ENCODE measurements around the gene FBXO10.
"Not testable (repeated sequence)": the region's sequence is repeated elsewhere in the genome, so short reads cannot be mapped to it uniquely, and the experiment has no call there.

The FBXO10 gene

GRCh38 chr9:37515620-37516258 is 60.4 kb downstream of the FBXO10 start:
- in situ Hi-C loops (cut with MboI; ENCODE audit: low sequenced_read_pairs): no loop called here

- in situ Hi-C loops (cut with MboI; ENCODE audit: low sequenced_read_pairs): no loop called here
These were observed 61.2 kb downstream of the FBXO10 start for GRCh38 chr9:37514999-37515398.

- in situ Hi-C loops (cut with MboI; ENCODE audit: low sequenced_read_pairs): not testable (repeated sequence)
These were observed 61.8 kb downstream of the FBXO10 start for GRCh38 chr9:37514415-37514814.

- in situ Hi-C loops (cut with MboI; ENCODE audit: low sequenced_read_pairs): no loop called here
These were observed 63.7 kb downstream of the FBXO10 start for GRCh38 chr9:37512437-37512836.

DNA sequence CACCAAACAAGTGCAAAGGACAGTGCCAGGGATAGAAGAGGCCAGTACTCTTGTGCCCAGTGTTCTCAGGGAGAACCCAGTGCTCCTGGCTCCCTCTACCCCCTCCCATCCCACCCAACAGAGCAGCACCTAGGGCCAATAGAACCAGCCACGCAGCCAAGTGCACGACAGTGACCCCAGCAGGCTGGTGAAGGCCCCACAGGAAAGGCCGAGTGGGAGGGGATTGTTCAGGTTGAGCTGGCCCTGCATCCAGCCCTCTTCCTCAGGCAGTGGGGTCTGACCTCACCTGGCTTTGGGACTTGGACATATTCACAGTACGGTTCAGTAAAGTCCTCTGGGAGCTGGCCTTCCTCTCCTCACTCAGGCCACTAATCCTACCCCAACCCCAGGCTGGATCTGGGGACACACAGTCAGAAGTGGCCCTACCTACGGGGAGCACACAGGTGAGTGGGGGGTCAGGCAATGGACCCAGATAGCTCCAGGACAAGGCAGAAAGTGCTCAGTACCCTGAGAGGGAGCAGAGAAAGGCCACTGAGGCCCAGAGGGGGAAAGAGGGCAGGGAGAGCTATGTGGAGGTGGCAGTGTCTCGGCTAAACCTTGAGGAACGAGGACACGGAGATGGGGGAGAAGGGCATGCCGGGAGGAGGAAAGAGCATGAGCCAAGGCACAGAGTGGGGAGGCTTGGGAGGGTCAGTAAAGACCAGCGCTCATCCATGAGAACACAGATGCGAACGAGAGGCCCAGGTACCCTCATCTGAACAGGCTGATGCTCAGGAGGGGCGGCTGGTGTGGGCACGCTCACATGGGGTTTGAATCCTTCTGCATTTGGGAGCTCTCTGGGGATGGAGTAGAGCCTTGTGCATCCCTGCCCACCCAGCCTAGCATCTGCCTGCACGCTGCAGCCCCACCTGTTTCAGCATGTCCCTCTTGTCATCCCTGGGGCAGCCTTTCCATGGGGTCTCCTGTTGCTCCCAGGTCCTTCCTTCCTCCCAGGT is 64.9 kb downstream of the FBXO10 start:
- in situ Hi-C loops (cut with MboI; ENCODE audit: low sequenced_read_pairs): no loop called here

DNA sequence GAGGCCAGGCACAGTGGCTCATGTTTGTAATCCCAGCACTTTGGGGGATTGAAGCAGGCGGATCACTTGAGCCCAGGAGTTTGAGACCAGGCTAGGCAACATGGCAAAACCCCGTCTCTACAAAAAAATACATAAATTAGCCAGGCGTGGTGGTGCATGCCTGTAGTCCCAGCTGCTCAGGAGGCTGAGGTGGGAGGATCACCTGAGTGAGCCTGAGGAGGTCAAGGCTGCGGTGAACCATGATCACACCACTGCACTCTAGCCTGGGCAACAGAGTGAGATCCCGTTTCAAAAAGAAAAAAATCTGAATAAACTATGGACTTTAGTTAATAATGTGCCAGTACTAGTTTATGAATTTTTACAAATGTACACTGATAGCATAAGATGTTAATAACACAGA is 66.1 kb downstream of the FBXO10 start:
- in situ Hi-C loops (cut with MboI; ENCODE audit: low sequenced_read_pairs): not testable (repeated sequence)

GRCh38 chr9:37509536-37509935 is 66.6 kb downstream of the FBXO10 start:
- in situ Hi-C loops (cut with MboI; ENCODE audit: low sequenced_read_pairs): no loop called here

GRCh38 chr9:37508834-37509206 is 67.4 kb downstream of the FBXO10 start:
- in situ Hi-C loops (cut with MboI; ENCODE audit: low sequenced_read_pairs): no loop called here

DNA sequence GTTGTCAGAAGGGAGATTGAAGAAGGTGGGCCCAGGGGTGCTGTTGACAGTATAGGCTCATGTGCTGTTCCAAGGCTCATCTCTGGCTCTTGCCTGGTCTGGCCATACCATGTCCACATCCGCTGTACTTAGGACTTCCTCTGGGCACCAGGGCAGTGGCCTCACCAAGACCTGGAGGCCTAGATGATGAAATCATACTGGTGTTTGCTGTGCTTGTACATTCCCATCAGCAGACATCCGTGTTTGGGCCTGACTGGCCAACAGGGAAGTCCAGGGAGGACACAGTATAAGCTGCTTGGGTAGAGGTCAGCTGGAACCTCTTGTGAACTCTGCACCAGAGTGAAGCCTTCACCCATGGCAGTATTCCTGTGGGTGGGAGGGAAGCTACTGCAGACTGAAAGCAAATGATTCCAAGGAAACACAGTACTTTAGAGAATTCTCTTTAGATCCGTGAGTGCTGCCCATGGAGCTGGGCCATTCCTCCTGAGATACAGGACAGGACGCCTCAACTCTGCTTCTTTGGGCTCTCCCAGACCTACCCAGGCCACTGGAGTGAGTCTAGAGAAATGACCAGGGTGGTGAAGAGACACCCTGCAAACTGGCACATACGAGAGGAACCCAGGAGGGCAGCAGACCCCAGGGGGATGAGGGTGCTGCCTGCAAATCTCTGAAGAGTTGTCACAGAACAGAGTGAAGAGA is 67.9 kb downstream of the FBXO10 start:
- in situ Hi-C loops (cut with MboI; ENCODE audit: low sequenced_read_pairs): no loop called here

DNA sequence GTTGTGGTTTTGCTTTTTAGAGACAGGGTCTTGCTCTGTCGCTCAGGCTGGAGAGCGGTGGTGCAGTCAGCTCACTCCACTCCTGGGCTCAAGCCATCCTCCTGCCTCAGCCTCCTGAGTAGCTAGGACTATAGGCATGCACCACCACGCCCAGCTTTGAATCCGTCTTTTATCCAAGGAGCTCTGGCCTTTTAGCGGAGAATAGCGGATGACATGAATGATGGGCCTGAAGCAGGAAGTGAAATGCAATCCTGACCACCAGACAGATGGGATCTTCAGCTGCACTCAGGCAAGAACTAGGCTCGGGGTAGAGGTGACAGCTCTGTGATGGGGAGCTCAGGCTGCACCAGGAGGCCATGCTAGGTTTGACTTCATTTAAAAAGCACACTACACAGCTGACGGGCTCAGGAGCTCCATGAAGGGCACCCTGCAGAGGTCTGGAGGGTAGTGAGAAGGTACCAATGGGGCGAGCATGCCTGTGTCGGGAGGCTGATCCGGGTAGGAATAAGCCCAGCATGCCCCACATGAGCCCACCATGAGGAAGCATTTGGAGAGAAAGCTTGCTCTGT is 68.5 kb downstream of the FBXO10 start:
- in situ Hi-C loops (cut with MboI; ENCODE audit: low sequenced_read_pairs): no loop called here

GRCh38 chr9:37504605-37505004 is 71.6 kb downstream of the FBXO10 start:
- in situ Hi-C loops (cut with MboI; ENCODE audit: low sequenced_read_pairs): no loop called here

GRCh38 chr9:37503736-37504135 is 72.4 kb downstream of the FBXO10 start:
- in situ Hi-C loops (cut with MboI; ENCODE audit: low sequenced_read_pairs): no loop called here

DNA sequence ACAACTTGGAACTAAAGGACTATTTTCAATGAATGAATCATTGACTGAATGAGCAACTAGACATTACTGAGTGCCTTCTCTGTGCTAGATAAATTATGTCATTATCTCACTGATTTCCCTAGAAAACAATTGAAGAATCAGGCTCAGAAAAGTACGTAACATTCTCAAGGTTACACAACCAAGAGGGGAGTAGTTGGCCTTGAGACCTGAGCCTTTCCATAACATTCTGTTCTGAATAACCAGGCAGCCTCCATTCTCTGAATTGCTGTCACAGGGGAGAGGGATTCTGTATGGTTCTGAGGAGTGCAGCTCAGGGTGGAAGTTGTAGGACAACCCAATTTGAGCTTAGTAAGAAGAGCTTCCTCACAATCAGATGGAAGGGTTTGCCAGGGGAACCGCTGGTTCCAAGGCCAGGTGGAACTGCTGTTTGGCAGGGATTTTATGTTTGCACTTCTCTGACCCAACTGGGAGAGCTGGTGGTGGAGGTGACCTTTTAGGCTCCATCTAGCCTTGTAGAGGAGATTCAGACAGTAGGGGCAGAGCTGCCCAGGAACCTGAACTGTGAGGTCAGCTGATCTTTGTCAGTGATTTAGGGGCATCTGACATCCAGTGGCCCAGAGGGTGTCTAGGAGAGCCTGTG is 74.1 kb downstream of the FBXO10 start:
- in situ Hi-C loops (cut with MboI; ENCODE audit: low sequenced_read_pairs): no loop called here

GRCh38 chr9:37499297-37499696 is 76.9 kb downstream of the FBXO10 start:
- in situ Hi-C loops (cut with MboI; ENCODE audit: low sequenced_read_pairs): no loop called here

DNA sequence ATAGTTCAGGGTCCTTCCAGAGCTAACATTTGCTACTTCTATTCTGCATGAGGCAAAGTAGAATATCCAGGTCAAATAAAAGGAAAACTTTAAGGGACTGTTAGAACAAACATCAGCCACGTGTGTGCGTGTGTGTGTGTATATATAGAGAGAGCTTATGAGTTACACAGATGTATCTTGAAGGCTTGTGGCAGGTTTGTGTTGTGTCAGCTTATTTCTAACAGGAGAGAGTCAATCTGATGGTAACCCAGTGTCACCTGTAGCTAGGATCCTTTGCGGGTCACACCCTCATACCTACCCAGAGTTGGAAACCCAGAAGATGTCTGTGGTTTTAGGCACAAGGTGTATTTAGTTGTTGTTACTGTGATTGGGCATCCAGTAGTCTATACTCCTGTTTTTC is 77.7 kb downstream of the FBXO10 start:
- in situ Hi-C loops (cut with MboI; ENCODE audit: low sequenced_read_pairs): no loop called here

GRCh38 chr9:37497320-37497719 is 78.9 kb downstream of the FBXO10 start:
- in situ Hi-C loops (cut with MboI; ENCODE audit: low sequenced_read_pairs): no loop called here

- in situ Hi-C loops (cut with MboI; ENCODE audit: low sequenced_read_pairs): no loop called here
These were observed 80.2 kb downstream of the FBXO10 start for GRCh38 chr9:37496020-37496419.

DNA sequence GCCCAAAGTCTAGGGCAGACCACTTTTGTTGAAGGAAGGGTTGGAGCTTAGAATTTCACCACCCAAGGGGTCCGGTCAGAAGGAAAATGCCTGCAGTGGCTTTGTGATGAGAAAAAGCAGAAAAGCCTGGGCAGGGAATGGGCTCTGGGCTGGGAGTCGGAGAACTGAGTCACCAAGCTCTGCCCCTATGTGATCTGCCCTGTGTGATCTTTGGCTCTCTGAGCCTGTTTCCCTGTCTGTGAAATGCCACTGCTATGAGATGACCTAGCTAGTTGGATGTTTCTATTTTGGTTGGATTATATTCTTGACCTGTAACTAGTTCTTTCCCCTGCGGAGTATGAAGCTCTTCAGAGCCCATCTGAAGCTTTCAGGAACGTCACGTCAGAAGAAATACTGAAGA is 80.6 kb downstream of the FBXO10 start:
- in situ Hi-C loops (cut with MboI; ENCODE audit: low sequenced_read_pairs): no loop called here

- in situ Hi-C loops (cut with MboI; ENCODE audit: low sequenced_read_pairs): no loop called here
These were observed 84.2 kb downstream of the FBXO10 start for GRCh38 chr9:37491939-37492338.

DNA sequence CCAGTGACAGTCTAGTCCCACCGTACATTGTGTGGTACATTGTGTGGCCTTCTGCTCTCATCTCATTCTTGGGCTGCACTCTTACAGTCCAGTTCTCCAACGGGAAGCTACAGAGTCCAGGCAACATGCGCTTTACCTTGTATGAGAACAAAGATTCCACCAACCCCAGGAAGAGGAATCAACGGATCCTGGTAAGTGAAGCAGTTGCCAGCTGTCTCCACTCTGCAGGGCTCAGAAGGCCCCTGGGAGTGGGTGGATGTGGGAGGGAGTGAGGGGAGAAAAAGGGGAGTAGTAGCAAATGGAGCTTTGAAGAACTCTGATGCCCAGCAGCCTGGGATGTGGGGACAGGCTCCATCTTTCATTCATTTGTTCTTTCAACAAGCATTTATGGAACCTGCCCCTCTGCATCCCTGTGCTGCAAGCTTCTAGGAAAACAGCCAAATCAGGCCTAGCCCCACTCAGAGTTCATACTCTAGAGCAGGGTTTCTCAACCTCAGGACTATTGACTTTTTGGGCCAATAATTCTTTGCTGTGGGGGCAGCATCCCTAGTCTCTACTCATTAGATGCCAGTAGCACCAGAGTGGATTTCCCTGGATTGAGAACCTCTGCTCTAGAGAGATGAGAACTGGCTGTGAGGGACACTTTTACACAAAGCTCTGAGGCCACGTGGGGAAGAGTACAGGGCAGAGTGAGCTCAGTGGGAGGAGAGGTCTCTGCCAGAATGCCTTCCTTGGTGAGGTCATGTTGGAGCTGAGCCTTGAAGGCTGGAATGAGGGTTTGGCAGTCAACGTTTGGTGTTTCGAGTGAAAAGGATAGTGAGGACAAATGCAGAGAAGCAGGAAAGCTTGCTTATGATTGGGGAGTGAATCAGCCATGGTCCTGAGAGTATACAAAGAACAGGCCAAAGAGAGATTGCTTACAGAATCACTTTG is 89.3 kb downstream of the FBXO10 start:
- in situ Hi-C loops (cut with MboI; ENCODE audit: low sequenced_read_pairs): no loop called here
